ENCODE results near the gene FTL.
A peak's percentile ranks its signal among the peaks of the same experiment; 100 is the strongest.
"Not testable (repeated sequence)": the region's sequence is repeated elsewhere in the genome, so short reads cannot be mapped to it uniquely, and the experiment has no call there.

The FTL gene

DNA sequence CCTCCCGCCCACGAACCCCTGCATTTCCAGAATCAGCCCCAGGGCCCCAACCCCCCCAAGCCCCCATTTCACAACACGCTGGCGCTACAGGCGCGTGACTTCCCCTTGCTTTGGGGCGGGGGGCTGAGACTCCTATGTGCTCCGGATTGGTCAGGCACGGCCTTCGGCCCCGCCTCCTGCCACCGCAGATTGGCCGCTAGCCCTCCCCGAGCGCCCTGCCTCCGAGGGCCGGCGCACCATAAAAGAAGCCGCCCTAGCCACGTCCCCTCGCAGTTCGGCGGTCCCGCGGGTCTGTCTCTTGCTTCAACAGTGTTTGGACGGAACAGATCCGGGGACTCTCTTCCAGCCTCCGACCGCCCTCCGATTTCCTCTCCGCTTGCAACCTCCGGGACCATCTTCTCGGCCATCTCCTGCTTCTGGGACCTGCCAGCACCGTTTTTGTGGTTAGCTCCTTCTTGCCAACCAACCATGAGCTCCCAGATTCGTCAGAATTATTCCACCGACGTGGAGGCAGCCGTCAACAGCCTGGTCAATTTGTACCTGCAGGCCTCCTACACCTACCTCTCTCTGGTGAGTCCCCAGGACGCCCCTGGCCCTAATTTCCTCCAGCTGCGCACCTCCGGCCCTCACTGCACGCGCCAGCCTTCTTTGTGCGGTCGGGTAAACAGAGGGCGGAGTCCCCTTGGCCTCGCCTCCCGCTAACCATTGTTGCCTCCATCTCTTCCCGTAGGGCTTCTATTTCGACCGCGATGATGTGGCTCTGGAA is at the start of gene FTL:
FTL (plus strand) TSS at position 270 of the 766 bp plus-strand sequence; CDS start at position 469, 199 bp downstream.
- H3K4me3 ChIP-seq, result peak within 1 kb of the TSS; percentile 91
- H3K4me2 ChIP-seq, result peak within 1 kb of the TSS; percentile 99
- TF ChIP-seq Cebpa-rat (IDR thresholded peaks at IDR 0.05), result 0 out of 2 replicates have a peak, but pooled peaks have one; percentile 38
- no peaks in the 10 kb centered on the region for H3K9me3 ChIP-seq
- peaks cover 73% of the 10 kb centered on the region for H3K4me1 ChIP-seq
- H3K27ac ChIP-seq, result peak within 1 kb of the TSS; percentile 92
- H3K9ac ChIP-seq, result peak within 1 kb of the TSS; percentile 93
- no peaks in the 10 kb centered on the region for H3K27me3 ChIP-seq
- H3K36me3 ChIP-seq, result peaks cover 47% of the 10 kb centered on the region
- H4K20me1 ChIP-seq, result peaks cover 34% of the 10 kb centered on the region

- H3K4me1 ChIP-seq, result peaks cover 19% of the 10 kb centered on the region
- no peaks in the 10 kb centered on the region for H3K27me3 ChIP-seq
- H3K27ac ChIP-seq, result no peak overlapping the region
- H3K4me3 ChIP-seq, result no peak overlapping the region
- no peak overlapping the region for H3K4me2 ChIP-seq
- no peak for TF ChIP-seq Cebpa-rat (IDR thresholded peaks at IDR 0.05)
- H3K9ac ChIP-seq, result no peak overlapping the region
- H3K36me3 ChIP-seq, result peaks cover 99% of the 10 kb centered on the region
- H3K9me3 ChIP-seq, result no peaks in the 10 kb centered on the region
- H4K20me1 ChIP-seq, result no peaks in the 10 kb centered on the region
Measured at GRCh38 chr19:48915757-48916156, 49.4 kb upstream of the FTL start.

DNA sequence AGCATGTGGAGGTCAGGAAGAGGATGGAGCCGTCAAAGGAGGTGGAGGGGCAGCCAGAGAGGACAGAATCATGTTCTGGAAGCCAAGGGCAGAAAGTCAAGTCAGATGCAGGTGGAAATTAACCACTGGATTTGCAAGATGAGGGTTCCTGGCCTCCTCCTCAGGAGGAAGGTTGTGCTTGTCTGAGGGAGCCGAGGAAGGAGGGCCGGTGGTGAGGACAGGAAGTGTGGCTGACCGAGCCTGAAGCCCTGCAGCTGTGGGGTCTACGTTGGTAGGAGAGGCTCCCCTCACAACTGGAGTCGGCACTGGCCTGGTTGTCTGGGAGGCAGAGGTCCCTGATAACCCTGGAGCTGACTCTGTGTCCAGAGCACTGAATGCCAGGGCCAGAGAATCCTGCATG is 47.0 kb upstream of the FTL start:
- Histone ChIP-seq H3K27me3 (no peaks in the 10 kb centered on the region), H3K9me3 (no peaks in the 10 kb centered on the region), H3K36me3 (peaks cover 97% of the 10 kb centered on the region), H3K27ac (peak overlapping the region; percentile 85), H4K20me1 (no peaks in the 10 kb centered on the region), H3K4me1 (peaks cover 19% of the 10 kb centered on the region), H3K9ac (peak overlapping the region; percentile 67), H3K4me3 (0 out of 2 replicates have a peak overlapping the region, but pooled peaks have one; percentile 33), H3K4me2 (peak overlapping the region; percentile 81)
- TF ChIP-seq Cebpa-rat (IDR thresholded peaks at IDR 0.05), result no peak

DNA sequence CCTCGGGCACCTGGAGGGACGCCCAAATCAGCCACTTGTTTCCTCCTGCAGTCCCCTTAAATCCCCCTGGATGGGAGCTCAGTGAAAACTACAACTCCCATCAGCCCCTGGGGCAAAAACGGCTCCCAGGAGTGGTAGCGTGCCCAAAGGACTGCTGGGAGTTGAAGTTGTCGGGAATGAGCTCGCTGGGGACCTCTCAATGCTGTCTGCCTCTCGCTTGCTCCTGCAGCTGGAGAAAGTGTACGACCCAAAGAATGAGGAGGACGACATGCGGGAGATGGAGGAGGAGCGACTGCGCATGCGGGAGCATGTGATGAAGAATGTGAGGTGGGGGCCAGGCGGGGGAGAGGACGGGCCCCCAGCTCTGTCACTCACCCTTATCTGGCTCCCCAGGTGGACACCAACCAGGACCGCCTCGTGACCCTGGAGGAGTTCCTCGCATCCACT is 46.3 kb upstream of the FTL start:
- Histone ChIP-seq H3K9ac (no peak overlapping the region), H3K9me3 (no peaks in the 10 kb centered on the region), H3K36me3 (peaks cover 96% of the 10 kb centered on the region), H3K4me1 (peaks cover 19% of the 10 kb centered on the region), H3K4me2 (peak overlapping the region; percentile 81), H4K20me1 (no peaks in the 10 kb centered on the region), H3K27ac (peak overlapping the region; percentile 85), H3K4me3 (no peak overlapping the region), H3K27me3 (no peaks in the 10 kb centered on the region)
- TF ChIP-seq Cebpa-rat (IDR thresholded peaks at IDR 0.05), result no peak

GRCh38 chr19:48919271-48919670 is 45.8 kb upstream of the FTL start:
- H3K27me3 ChIP-seq, H4K20me1 ChIP-seq, H3K9me3 ChIP-seq, H3K4me2 ChIP-seq, H3K27ac ChIP-seq, H3K4me3 ChIP-seq, H3K9ac ChIP-seq: not testable (repeated sequence)
- peaks cover 91% of the 10 kb centered on the region for H3K36me3 ChIP-seq
- H3K4me1 ChIP-seq, result peaks cover 19% of the 10 kb centered on the region

DNA sequence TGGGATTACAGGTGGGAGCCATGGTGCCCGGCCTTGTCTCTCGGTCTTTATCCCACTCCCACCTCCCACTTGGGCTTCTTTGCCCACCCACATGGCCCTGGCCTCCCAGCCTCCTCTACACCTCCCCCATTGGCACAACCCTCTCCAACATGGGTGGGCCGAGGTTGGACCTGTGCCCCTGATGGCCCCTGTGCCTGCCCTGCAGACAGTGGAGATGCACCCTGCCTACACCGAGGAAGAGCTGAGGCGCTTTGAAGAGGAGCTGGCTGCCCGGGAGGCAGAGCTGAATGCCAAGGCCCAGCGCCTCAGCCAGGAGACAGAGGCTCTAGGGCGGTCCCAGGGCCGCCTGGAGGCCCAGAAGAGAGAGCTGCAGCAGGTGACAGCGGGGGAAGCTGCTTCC is 44.2 kb upstream of the FTL start:
- no peak for TF ChIP-seq Cebpa-rat (IDR thresholded peaks at IDR 0.05)
- peaks cover 19% of the 10 kb centered on the region for H3K4me1 ChIP-seq
- H3K27ac ChIP-seq, result no peak overlapping the region
- no peaks in the 10 kb centered on the region for H3K9me3 ChIP-seq
- H3K36me3 ChIP-seq, result peaks cover 74% of the 10 kb centered on the region
- H3K9ac ChIP-seq, result no peak overlapping the region
- H3K4me3 ChIP-seq, result no peak overlapping the region
- no peaks in the 10 kb centered on the region for H3K27me3 ChIP-seq
- H4K20me1 ChIP-seq, result no peaks in the 10 kb centered on the region
- H3K4me2 ChIP-seq, result no peak overlapping the region

- no peak for TF ChIP-seq Cebpa-rat (IDR thresholded peaks at IDR 0.05)
- H3K27ac ChIP-seq, result no peak overlapping the region
Measured at GRCh38 chr19:48921721-48922500, 43.2 kb upstream of the FTL start.

GRCh38 chr19:48922548-48923490 is 42.3 kb upstream of the FTL start:
- no peak overlapping the region for H3K9ac ChIP-seq
- no peak overlapping the region for H3K4me3 ChIP-seq
- no peak overlapping the region for H3K4me2 ChIP-seq
- no peaks in the 10 kb centered on the region for H3K9me3 ChIP-seq
- H3K27ac ChIP-seq, result no peak overlapping the region
- peaks cover 56% of the 10 kb centered on the region for H3K36me3 ChIP-seq
- no peak for TF ChIP-seq Cebpa-rat (IDR thresholded peaks at IDR 0.05)
- peaks cover 10% of the 10 kb centered on the region for H3K4me1 ChIP-seq
- H3K27me3 ChIP-seq, result no peaks in the 10 kb centered on the region
- no peaks in the 10 kb centered on the region for H4K20me1 ChIP-seq

More at GRCh38 chr19:48921721-48922500, 43.2 kb upstream of the FTL start:
- Histone ChIP-seq H3K4me3 (no peak overlapping the region), H3K4me1 (peaks cover 19% of the 10 kb centered on the region), H4K20me1 (no peaks in the 10 kb centered on the region), H3K4me2 (no peak overlapping the region), H3K9ac (no peak overlapping the region), H3K36me3 (peaks cover 65% of the 10 kb centered on the region), H3K9me3 (no peaks in the 10 kb centered on the region), H3K27me3 (no peaks in the 10 kb centered on the region)

- Histone ChIP-seq H3K4me3 (no peak overlapping the region), H3K27ac (no peak overlapping the region), H3K9me3 (no peaks in the 10 kb centered on the region), H3K9ac (no peak overlapping the region), H3K4me2 (no peak overlapping the region), H3K27me3 (no peaks in the 10 kb centered on the region), H3K36me3 (peaks cover 31% of the 10 kb centered on the region), H4K20me1 (no peaks in the 10 kb centered on the region), H3K4me1 (no peaks in the 10 kb centered on the region)
- no peak for TF ChIP-seq Cebpa-rat (IDR thresholded peaks at IDR 0.05)
Measured at GRCh38 chr19:48925240-48925843, 39.8 kb upstream of the FTL start.

GRCh38 chr19:48925890-48926289 is 39.2 kb upstream of the FTL start:
- H3K4me3 ChIP-seq, H3K27me3 ChIP-seq, H3K27ac ChIP-seq, H4K20me1 ChIP-seq, H3K9me3 ChIP-seq, H3K4me1 ChIP-seq, H3K4me2 ChIP-seq, H3K9ac ChIP-seq: not testable (repeated sequence)
- peaks cover 26% of the 10 kb centered on the region for H3K36me3 ChIP-seq

Measured in BLaER1 (cell line).